HTR-8/SVneo (cell line): ENCODE measurements around the gene CERK.
"Not testable (repeated sequence)": the region's sequence is repeated elsewhere in the genome, so short reads cannot be mapped to it uniquely, and the experiment has no call there.

Experiments
- DNase-seq: peaks from one replicate; pipeline ENCODE4 v3.0.0; 2011; ENCODE audit warnings: low spot score, mixed read lengths; ENCODE audit not compliant: insufficient read length
- FAIRE-seq: peaks from 2 replicates; lab custom pipeline; 2011; peaks lifted over from hg19 to GRCh38; lab: Jason Lieb, UNC

The CERK gene

DNA sequence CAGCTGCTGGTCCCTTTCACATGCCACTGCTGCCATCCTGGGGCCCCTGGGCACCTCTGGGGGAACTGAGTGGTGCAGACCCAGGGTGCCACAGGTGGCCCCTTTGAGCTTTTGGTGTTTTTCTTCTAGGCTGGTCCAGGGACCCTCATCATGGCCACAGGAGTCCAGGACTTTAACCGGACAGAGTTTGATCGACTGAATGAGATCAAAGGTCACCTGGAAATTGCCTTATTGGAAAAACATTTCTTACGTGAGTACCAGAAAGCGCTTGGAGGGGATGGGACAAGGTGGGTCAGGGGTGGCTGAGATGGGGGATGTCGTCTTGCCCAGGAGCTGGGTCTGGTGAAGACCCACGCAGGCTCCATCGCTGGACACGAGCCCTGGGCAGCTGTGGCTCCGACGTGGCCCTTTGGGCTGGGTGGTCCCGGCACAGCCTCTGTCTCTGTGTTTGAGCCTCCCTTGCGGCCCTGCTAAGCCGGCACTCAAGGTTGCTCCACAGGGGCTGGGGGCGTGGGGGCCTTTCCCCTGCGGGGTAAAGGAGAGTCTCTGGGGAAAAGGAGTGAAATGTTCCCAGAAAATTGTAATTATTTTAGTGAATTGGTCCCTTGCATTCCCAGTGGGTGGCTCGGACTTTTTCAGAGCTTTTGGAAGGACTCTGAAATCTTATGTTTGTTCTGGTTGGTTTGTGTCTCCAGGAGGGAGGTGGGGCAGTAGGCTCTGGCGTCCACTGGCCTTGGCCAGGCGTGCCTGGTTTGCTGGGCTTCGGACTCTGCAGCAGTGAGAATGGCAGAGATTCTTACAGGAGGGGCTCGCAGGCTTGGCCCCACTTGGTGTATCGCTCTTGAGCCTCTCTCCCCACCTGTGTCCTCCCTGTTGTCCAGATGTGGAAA is 100.1 kb downstream of the CERK start:
- no peak for DNase-seq
- no peak for FAIRE-seq

DNA sequence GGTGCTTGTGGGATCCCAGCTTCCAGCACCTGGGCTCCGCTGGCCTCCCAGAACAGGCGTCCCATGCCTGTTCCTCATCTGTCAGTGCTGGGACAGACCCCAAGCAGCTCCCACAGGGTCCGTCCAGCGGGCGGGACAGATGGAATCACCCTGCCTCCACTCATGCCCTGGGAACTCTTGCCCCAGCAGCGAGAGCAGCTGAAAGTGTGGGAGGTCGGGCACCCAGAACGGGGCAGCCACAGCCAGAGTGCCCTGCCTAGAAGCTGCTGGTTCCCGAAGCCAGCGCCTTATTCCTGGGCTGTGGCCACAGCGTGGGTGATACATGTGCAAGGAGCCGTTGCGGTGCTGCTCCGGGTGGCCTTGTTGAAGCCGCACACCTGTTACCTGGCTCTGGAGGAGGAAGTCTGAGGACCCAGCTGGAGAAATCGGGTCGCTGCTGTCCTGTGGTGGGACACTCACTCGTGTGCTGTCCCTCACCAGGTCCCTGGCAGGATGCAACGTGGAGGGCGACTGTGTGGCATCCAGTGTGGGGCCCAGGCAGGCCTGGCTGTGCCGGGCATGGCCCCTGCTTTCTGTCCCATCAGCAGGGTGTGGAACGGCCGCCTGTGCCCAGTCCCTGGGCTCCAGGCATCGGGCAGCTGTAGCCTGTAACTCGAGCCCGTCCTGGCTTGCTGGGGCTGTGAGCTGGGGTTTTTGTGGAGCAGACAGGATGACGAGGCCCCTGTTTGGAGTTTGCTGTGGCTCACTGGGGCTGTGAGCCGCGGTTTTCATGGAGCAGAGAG is 101.6 kb downstream of the CERK start:
- DNase-seq (no peak), FAIRE-seq (no peak)

DNA sequence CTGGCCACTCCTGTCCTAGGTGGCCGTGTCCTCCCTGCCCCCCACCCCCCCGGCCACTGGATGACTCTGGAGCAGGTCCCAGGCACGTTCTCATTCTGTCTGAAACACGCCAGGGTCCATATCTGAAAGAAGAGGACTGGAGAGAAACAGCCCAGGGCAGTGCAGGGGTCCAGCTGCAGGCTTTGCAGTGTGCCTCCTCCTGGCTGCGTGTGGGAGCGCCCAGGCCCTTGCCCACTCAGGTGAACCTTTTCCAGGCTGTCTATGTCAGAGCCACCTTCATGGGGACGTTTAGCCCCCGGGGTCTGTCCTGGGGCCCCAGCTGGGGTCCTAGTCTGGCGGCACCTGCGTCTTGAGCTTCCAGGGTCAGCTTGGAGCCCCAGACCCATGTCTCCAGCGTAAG is 102.3 kb downstream of the CERK start:
- no peak for DNase-seq
- no peak for FAIRE-seq

DNA sequence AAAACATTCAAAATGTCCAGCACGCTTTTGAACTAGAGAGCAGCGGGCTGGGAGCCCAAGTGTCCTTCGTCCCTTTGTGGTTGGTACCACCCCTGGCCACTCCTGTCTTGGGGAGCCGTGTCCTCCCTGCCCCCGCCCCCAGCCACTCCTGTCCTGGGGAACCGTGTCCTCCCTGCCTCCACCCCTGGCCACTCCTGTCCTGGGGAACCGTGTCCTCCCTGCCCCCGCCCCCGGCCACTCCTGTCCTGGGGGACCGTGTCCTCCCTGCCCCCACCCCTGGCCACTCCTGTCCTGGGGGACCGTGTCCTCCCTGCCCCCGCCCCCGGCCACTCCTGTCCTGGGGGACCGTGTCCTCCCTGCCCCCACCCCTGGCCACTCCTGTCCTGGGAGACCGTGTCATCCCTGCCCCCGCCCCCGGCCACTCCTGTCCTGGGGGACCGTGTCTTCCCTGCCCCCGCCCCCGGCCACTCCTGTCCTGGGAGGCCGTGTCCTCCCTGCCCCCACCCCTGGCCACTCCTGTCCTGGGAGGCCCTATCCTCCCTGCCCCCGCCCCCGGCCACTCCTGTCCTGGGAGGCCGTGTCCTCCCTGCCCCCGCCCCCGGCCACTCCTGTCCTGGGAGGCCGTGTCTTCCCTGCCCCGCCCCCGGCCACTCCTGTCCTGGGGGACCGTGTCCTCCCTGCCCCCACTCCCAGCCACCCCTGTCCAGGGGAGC is 102.9 kb downstream of the CERK start:
- not testable (repeated sequence) for DNase-seq, FAIRE-seq
